HG02973 (cell line): Measurements from ENCODE around the gene ATXN1.
"Not testable (repeated sequence)": the region's sequence is repeated elsewhere in the genome, so short reads cannot be mapped to it uniquely, and the experiment has no call there.

Experiments used
- ATAC-seq: cut with Tn5 transposase; IDR thresholded peaks from one replicate; pipeline ENCODE4 v1.9.1; 2021; ENCODE audit warnings: moderate library complexity; ENCODE audit not compliant: unreplicated experiment

Gene ATXN1

GRCh38 chr6:16704401-16705045 is 56.7 kb downstream of the ATXN1 start:
- no peak for ATAC-seq

- not testable (repeated sequence) for ATAC-seq
These were observed 58.5 kb downstream of the ATXN1 start for GRCh38 chr6:16702627-16703378.

- ATAC-seq = no peak
These were observed 60.4 kb downstream of the ATXN1 start for GRCh38 chr6:16700916-16701234.

GRCh38 chr6:16700202-16700915 is 60.9 kb downstream of the ATXN1 start:
- no peak for ATAC-seq

GRCh38 chr6:16698997-16699868 is 62.0 kb downstream of the ATXN1 start:
- ATAC-seq = no peak

- no peak for ATAC-seq
These were observed 63.1 kb downstream of the ATXN1 start for GRCh38 chr6:16698162-16698533.

- no peak for ATAC-seq
These were observed 63.7 kb downstream of the ATXN1 start for GRCh38 chr6:16697437-16698161.

GRCh38 chr6:16696496-16696895 is 64.8 kb downstream of the ATXN1 start:
- ATAC-seq = no peak

- peak; percentile 59 for ATAC-seq
These were observed 66.3 kb downstream of the ATXN1 start for GRCh38 chr6:16694781-16695578.

GRCh38 chr6:16691324-16691723 is 69.9 kb downstream of the ATXN1 start:
- no peak for ATAC-seq

- ATAC-seq = peak; percentile 77
These were observed 70.6 kb downstream of the ATXN1 start for GRCh38 chr6:16690608-16691142.

- no peak for ATAC-seq
These were observed 71.3 kb downstream of the ATXN1 start for GRCh38 chr6:16689788-16690607.

- no peak for ATAC-seq
These were observed 72.2 kb downstream of the ATXN1 start for GRCh38 chr6:16688984-16689636.

GRCh38 chr6:16688436-16688835 is 72.8 kb downstream of the ATXN1 start:
- ATAC-seq = no peak

GRCh38 chr6:16687045-16687444 is 74.2 kb downstream of the ATXN1 start:
- no peak for ATAC-seq

GRCh38 chr6:16684896-16685554 is 76.2 kb downstream of the ATXN1 start:
- ATAC-seq = no peak

- no peak for ATAC-seq
These were observed 77.0 kb downstream of the ATXN1 start for GRCh38 chr6:16684195-16684689.
